LNCaP clone FGC (cell line): ENCODE results near the gene DDX3X.

Experiments used
- DNase-seq: peaks from one replicate; pipeline ENCODE4 v3.0.0-alpha.2; 2011; ENCODE audit warnings: low read depth
- H3K4me3 ChIP-seq: 2 replicates; pipeline ENCODE4 v1.5.1; 2011; ENCODE audit warnings: mild to moderate bottlenecking, low read depth, low read length, control low read depth
- TF ChIP-seq, protein P1 (sequence below): IDR thresholded peaks from 2 replicates; pipeline ENCODE4 v1.5.1; 2012; ENCODE audit warnings: mild to moderate bottlenecking; ENCODE audit not compliant: control insufficient read depth, insufficient read depth; ENCODE audit errors: extremely low read depth

The DDX3X gene

DNA sequence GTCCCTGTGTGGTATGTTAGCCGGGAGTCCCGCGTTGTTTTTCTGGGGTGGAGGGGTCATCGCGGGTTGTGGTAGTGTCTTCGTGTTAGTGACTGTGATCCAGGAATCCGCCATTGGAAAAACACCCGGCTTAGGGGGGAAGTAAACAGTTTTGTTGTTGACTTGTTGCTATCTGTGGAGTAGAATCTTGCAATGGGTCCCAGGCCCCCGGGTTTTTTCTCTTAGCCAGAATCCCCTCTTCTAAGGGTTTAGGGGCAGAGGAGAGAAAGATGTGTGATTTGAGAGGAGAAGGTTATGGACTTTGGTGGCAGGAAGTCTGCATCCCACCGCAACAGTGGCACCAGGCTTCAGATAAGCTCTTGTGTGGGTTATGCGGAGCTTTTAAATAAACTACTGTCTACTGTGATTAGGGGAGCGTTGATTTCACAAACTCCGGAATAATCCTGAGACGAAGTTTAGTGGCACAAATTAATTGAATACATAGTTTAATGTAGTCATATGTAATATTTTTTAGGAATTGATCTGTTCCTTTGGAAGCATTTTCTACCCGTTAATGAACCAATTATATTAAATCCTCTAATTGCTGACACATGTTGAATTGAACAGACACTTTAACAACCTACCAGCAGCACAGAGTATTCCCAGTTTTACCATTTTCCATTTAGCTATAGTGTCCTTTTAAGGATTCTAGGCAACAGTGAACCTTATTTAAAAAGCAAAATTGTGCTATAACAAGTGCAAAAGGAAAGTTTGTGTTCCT lies 1.4 kb downstream of the DDX3X start:
- TF ChIP-seq, protein P1, sequence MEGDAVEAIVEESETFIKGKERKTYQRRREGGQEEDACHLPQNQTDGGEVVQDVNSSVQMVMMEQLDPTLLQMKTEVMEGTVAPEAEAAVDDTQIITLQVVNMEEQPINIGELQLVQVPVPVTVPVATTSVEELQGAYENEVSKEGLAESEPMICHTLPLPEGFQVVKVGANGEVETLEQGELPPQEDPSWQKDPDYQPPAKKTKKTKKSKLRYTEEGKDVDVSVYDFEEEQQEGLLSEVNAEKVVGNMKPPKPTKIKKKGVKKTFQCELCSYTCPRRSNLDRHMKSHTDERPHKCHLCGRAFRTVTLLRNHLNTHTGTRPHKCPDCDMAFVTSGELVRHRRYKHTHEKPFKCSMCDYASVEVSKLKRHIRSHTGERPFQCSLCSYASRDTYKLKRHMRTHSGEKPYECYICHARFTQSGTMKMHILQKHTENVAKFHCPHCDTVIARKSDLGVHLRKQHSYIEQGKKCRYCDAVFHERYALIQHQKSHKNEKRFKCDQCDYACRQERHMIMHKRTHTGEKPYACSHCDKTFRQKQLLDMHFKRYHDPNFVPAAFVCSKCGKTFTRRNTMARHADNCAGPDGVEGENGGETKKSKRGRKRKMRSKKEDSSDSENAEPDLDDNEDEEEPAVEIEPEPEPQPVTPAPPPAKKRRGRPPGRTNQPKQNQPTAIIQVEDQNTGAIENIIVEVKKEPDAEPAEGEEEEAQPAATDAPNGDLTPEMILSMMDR = no peak
- no peak for DNase-seq
- H3K4me3 ChIP-seq = peak overlapping the region; percentile 94

DNA sequence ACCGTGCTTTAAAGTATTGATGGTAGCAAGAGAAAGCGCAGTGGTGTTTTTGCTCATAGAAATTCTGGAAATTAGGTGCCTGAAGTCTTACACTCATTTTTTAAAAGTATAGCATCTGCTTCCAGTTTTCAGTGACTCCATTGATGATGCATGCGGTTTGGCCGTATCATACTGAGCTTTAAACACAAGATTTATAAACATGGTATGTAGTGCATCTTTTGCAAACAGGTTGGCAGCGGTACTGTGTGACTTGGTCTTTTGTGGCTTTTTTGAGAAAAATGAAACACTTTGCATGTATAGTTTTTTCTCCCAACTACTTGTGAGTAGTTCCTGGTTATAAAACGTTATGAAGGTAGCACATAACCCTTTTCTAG lies 2.0 kb downstream of the DDX3X start:
- H3K4me3 ChIP-seq = peak overlapping the region; percentile 94
- TF ChIP-seq, protein P1 = no peak
- no peak for DNase-seq

DNA sequence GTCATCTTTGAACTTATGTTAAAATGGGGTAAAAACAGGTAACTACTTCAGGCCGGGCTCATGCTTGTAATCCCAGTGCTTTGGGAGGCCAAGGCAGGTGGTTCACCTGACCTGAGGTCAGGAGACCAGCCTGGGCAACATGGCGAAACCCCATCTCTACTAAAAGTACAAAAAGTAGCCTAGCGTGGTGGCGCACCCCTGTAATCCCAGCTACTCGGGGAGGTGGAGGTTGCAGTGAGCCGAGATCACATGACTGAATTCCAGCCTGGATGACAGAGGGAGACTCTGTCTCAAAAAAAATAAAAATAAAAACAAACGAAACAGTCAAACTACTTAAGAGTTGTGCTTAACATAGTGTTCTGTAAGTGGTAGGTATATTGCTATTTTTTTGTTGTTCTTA lies 2.5 kb downstream of the DDX3X start:
- peak overlapping the region; percentile 94 for H3K4me3 ChIP-seq
- TF ChIP-seq, protein P1 = no peak
- DNase-seq = no peak

DNA sequence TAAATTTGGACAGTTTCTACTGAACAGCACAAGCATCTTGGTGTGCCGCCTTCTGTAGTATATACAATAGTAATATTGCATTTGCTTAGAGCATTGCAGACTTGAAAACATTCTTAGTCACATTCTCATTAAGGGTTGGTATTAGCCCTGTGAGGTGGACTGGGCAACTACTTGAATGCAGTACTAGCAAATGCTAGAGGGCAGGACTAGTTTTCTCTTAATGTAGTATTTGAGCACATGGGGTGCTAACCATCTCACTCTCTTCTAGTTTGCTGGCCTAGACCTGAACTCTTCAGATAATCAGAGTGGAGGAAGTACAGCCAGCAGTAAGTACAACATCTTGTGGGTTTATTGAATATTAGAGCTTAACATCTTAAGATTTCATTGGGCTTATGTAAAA lies 3.2 kb downstream of the DDX3X start:
- TF ChIP-seq, protein P1 = no peak

DNA sequence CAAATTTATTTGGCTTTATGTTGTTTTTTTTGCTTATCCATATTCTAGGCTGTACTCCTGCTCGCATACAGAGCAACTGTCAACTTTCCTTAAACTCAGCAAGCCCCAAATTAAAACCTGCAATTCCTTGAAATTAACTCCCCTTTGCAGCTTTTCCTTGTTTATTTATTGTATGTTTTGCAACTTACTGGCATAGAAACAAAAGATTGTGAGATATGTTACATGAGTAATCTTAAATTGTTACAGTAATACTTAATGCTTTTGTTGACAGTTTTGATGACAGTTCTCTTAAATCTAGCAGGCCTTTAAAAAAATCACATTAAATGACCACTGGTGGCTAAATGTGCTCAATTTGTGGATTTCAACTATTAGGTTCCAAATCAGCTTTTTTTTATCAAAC lies 4.5 kb downstream of the DDX3X start:
- TF ChIP-seq, protein P1 = no peak
- no peak for DNase-seq
- no peak overlapping the region for H3K4me3 ChIP-seq

More for the DNA sequence above, 3.2 kb downstream of the DDX3X start:
- no peak for DNase-seq
- H3K4me3 ChIP-seq = no peak overlapping the region

DNA sequence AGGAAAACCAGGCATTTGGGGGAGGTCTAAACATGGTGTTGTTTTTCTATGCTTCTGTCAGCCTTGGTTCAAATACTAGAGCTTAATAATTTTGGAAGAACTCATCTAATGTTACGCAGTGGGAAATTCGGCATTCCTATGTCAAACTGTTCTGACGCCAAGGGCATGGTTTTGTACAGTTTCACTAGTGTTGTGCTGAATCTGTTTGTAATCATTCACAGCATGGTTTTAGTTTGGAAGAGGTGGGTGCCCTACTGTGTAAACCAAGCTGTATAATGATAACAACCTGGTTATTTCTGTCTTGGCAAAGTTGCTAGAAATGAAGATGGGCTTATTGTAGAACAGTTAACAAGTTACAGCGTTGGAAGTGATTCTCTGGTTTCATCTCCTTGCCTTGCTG lies 5.2 kb downstream of the DDX3X start:
- H3K4me3 ChIP-seq = no peak overlapping the region
- DNase-seq = no peak
- TF ChIP-seq, protein P1 = no peak

DNA sequence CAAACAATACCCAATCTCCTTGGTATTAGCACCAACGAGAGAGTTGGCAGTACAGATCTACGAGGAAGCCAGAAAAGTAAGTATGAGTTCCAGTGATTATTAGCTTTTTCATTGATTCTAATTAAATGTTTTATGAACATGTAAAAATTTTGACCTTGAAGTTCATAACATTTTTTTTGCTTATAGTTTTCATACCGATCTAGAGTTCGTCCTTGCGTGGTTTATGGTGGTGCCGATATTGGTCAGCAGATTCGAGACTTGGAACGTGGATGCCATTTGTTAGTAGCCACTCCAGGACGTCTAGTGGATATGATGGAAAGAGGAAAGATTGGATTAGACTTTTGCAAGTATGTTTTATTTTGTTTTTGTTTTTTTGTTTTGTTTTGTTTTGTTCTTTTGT lies 10.1 kb downstream of the DDX3X start:
- TF ChIP-seq, protein P1 = no peak
- DNase-seq = no peak
- H3K4me3 ChIP-seq = no peak overlapping the region
